Fibroblast of upper back skin (primary cell): ENCODE measurements around the gene INTS1.
A peak's percentile ranks its signal among the peaks of the same experiment; 100 is the strongest.

Experiments used
- DNase-seq: peaks from one replicate; pipeline ENCODE4 v3.0.0-alpha.2; 2013

Gene INTS1

GRCh38 chr7:1542841-1543747 lies 38.9 kb upstream of the INTS1 start:
- no peak for DNase-seq

GRCh38 chr7:1542329-1542728 lies 38.1 kb upstream of the INTS1 start:
- DNase-seq, result no peak

DNA sequence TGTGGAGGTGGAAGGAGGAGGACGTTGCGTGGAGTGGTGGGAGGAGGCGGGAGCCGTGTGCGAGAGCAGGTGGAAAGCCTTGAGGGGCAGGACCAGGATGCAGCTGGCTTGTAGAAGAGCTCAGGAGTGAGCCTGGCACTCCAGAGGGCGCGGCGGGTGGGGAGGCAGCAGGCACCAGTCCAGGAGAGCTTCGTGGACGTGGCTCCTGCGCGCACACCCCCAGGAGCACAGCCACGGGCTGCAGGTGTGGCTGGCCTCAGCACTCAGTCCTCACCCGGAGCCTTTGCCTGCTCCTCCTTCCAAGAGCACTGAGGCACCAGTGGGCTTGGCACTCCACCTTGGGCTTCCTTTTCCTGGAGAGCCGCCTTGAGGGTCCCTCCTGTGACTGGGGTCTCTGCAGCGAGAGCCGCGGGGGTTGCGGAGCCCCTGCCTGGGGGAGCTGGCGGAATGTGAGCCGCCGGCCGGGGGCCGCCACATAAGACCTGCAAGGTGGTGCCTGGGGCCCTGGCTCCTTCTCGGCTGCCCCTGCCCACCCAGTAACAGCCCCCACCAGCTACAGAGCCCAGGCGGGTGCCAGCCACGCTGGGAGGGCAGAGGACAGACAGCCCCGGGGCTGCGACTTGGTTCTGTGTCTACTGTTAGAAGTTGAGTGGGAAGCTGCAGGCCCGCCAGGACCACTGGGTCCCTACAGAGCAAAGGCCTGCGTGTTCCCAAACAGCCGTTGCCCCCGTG lies 37.4 kb upstream of the INTS1 start:
- DNase-seq, result no peak

- no peak for DNase-seq
Observed at GRCh38 chr7:1540776-1541271, 36.6 kb upstream of the INTS1 start.

DNA sequence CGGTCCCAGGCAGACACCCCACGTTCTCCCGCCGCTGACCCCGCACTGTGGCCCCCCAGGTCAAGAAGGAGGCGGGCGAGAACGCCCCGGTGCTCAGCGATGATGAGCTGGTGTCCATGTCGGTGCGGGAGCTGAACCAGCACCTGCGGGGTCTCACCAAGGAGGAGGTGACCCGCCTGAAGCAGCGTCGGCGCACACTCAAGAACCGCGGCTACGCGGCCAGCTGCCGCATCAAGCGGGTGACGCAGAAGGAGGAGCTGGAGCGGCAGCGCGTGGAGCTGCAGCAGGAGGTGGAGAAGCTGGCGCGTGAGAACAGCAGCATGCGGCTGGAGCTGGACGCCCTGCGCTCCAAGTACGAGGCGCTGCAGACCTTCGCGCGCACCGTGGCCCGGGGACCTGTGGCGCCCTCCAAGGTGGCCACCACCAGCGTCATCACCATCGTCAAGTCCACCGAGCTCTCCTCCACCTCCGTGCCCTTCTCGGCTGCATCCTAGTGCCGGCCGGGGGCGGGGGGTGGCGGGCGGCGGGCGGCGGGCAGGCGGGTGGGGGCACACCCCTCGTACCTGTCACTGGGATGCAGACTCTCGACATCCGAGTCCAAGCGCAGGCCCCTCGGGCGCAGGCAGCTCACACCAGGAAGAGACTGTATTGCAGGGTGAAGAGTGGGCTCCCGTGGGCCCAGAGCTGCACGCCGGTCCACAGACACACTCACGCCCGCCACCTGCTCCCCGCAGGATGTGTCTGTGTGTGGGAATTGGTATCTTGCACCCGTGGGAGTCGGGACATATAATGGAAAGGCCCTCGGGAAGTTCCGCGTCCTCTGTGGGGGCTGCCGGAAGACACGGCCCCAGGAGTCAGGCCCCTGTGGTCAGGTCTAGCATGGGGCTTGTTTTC lies 35.9 kb upstream of the INTS1 start:
- no peak for DNase-seq

DNA sequence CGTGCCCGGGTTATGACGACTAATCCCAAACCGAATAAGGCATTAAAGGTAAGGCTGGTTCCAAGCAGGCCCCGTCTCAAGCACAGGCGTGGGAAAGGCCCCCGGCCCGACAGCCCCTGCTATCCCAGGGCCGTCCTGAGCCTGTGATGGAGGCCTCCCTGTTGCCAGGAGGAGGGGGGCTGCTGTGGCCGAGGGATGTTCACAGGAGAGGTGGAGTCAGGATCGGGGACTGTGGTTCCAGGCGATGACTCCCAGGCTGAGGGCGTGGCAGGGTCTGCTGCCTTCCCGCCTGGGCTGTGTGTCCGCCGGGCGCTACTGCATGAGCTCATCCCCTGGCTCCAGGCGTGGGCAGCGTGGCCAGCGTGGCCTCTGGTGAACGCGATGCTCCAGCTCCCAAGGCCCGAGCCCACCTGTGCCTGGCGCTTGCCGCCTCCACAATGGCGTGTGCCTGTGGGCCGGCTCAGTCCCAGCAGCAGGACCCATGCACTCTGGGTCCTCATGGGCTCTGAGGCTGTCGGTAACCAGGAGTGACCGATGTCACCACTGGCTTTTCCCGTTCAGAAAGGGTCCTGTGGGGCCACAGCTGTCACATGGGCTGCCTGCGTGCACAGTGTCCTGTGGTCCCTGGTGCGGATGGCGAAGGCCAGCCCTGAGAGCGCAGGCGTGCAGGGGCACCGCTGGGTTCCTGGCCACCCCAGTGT lies 35.1 kb upstream of the INTS1 start:
- no peak for DNase-seq

- no peak for DNase-seq
Observed at GRCh38 chr7:1538544-1539180, 34.5 kb upstream of the INTS1 start.

GRCh38 chr7:1537535-1538412 lies 33.6 kb upstream of the INTS1 start:
- peak; percentile 92 for DNase-seq

GRCh38 chr7:1536743-1537534 lies 32.8 kb upstream of the INTS1 start:
- peak; percentile 98 for DNase-seq

GRCh38 chr7:1536455-1536742 lies 32.2 kb upstream of the INTS1 start:
- no peak for DNase-seq

GRCh38 chr7:1535701-1536454 lies 31.7 kb upstream of the INTS1 start:
- no peak for DNase-seq

DNA sequence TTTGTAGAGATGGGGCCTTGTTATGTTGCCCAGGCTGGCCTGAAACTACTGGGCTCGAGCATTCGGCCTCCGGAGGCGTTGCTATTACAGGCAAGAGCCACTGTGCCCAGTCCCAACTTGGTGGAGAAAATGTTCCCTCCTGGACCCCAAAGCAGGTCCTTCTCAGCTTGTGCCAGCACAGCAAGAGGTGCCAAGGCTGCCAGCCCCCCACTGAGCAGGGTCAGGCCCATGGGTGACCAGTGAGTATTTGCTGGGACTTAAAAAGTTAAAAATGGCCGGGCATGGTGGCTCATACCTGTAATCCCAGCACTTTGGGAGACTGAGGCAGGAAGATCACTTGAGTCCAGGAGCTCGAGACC lies 30.9 kb upstream of the INTS1 start:
- no peak for DNase-seq

DNA sequence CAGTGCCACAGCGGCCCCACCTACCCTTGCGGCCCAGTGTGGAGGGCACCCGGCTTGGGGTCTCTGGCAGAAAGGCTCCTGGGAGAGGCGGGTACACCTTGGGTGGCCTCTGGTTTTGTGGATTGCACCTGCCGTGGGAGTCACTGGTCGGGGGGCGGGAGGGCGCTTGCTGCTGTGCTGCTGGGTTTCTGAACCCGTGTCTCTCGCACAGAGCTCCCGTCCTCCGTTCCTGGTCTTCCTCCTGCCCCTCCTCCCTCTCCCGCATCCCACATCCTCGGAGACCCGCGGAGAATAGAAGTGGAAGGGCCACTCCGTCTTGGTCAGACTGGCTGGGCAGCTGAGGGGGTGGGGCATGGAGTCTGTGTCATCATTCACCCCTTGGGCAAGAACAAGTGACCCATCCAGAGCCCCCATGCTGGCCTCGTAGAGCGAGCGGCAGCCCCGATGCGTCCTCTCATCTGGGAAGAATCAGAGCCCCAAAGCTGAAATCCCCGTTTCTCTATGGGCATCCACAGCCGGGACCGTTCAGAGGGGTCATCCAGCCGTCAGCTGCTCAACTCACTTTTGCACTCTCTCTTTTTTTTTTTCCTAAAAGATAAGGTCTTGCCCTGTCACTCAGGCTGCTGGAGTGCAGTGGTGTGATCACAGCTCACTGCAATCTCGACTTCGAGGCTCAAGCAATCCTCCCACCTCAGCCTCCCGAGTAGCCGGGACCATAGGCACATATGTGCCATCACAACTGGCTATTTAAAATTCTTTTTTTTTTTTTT lies 30.3 kb upstream of the INTS1 start:
- DNase-seq, result no peak

GRCh38 chr7:1533547-1534329 lies 29.5 kb upstream of the INTS1 start:
- peak; percentile 72 for DNase-seq

DNA sequence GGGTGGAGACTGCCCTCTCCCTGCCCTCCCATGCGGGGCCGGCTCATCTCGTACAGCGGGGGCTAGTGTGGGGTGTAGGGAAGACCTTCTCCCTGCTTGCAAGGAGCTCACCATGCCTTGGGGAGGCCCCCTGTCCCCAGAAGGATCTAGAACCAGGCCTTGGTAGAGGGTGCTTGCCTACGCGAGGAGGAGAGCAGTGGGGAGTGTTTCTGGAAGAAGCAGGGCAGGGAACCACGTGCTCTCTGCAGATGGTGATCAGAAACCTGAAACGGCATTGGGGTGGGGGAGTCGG lies 29.0 kb upstream of the INTS1 start:
- DNase-seq, result no peak

- peak; percentile 69 for DNase-seq
Observed at GRCh38 chr7:1532456-1533254, 28.5 kb upstream of the INTS1 start.

DNA sequence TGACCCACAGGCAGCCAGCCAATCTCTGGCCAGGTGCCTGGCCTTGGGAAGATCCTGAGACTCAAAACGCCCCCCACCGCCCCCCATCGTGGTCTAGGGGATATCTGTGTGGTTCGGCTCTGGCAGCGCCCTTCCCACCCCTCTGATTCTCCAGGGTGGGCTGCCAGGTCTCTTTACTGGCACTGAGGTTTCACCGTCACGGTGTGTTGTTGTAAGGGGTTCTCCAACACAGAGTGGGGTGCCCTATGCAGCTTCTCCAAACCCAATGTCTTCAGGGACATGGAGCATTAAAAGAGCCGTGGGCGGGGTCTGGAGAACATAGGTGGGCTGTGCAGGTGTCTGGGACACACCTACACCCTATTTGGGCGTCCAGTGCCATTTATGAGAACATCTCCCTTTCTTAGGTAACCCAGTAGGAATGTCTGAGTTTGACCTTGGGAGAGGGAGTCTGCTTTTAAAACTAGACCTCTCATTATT lies 27.8 kb upstream of the INTS1 start:
- DNase-seq, result no peak
